ENCODE data around the gene REG4.
"Not testable (repeated sequence)": the region's sequence is repeated elsewhere in the genome, so short reads cannot be mapped to it uniquely, and the experiment has no call there.

The REG4 gene

GRCh38 chr1:119808491-119808890 is 2.8 kb downstream of the REG4 start:
- no peak for DNase-seq (ENCODE audit: low read depth in 2 of 2)

- DNase-seq (ENCODE audit: low read depth in 2 of 2), result no peak
Observed at GRCh38 chr1:119806489-119806888, 4.8 kb downstream of the REG4 start.

- no peak for DNase-seq (ENCODE audit: low read depth in 2 of 2)
Observed at GRCh38 chr1:119805746-119806145, 5.5 kb downstream of the REG4 start.

GRCh38 chr1:119805247-119805646 is 6.0 kb downstream of the REG4 start:
- DNase-seq (ENCODE audit: low read depth in 2 of 2), result no peak

GRCh38 chr1:119799599-119800177 is 11.6 kb downstream of the REG4 start:
- no peak for DNase-seq (ENCODE audit: low read depth in 2 of 2)

- DNase-seq (ENCODE audit: low read depth in 2 of 2), result no peak
Observed at GRCh38 chr1:119799003-119799402, 12.3 kb downstream of the REG4 start.

GRCh38 chr1:119797606-119798005 is 13.7 kb downstream of the REG4 start:
- no peak for DNase-seq (ENCODE audit: low read depth in 2 of 2)

- DNase-seq (ENCODE audit: low read depth in 2 of 2), result no peak
Observed at GRCh38 chr1:119797162-119797561, 14.1 kb downstream of the REG4 start.

- DNase-seq (ENCODE audit: low read depth in 2 of 2), result no peak
Observed at GRCh38 chr1:119795261-119796200, 15.7 kb downstream of the REG4 start.

- DNase-seq (ENCODE audit: low read depth in 2 of 2), result no peak
Observed at GRCh38 chr1:119794876-119795240, 16.4 kb downstream of the REG4 start.

GRCh38 chr1:119794230-119794875 is 16.9 kb downstream of the REG4 start:
- DNase-seq (ENCODE audit: low read depth in 2 of 2), result no peak

GRCh38 chr1:119791377-119791776 is 19.9 kb downstream of the REG4 start:
- no peak for DNase-seq (ENCODE audit: low read depth in 2 of 2)

GRCh38 chr1:119790451-119791198 is 20.6 kb downstream of the REG4 start:
- no peak for DNase-seq (ENCODE audit: low read depth in 2 of 2)

- no peak for DNase-seq (ENCODE audit: low read depth in 2 of 2)
Observed at GRCh38 chr1:119787776-119788175, 23.5 kb downstream of the REG4 start.

- not testable (repeated sequence) for DNase-seq (ENCODE audit: low read depth in 2 of 2)
Observed at GRCh38 chr1:119786473-119787050, 24.7 kb downstream of the REG4 start.

- DNase-seq (ENCODE audit: low read depth in 2 of 2), result not testable (repeated sequence)
Observed at GRCh38 chr1:119786046-119786445, 25.2 kb downstream of the REG4 start.

- DNase-seq (ENCODE audit: low read depth in 2 of 2), result no peak
Observed at GRCh38 chr1:119784191-119784781, 27.0 kb downstream of the REG4 start.

GRCh38 chr1:119783354-119784185 is 27.7 kb downstream of the REG4 start:
- DNase-seq (ENCODE audit: low read depth in 2 of 2), result no peak

- no peak for DNase-seq (ENCODE audit: low read depth in 2 of 2)
Observed at GRCh38 chr1:119782631-119783325, 28.5 kb downstream of the REG4 start.
